ENCODE measurements around the gene DEXI. TPM values are rescaled to one million over a fixed set of nuclear protein-coding genes. Genes with fewer than 3 reads are reported as not detected.

Gene DEXI
- polyA plus RNA-seq, 3 donors = 4.9 to 10.8 (median 6.8) TPM

GRCh38 chr16:10972108-10972818 lies 30.0 kb upstream of the DEXI start:
- peaks cover 0 to 4% (median 1%) of the 10 kb centered on the region in 3 donors for H3K27me3 Mint-ChIP-seq (ENCODE audit: low read depth in 3 of 3)
- intact Hi-C loops (cut with micrococcal nuclease) = loop anchor here in 1 of 2 donors (5.0 kb wide), 1 partner anchor 285 kb away; the partner anchor contains the start of gene SOCS1
- no peak for TF ChIP-seq CTCF (IDR thresholded peaks at IDR 0.05)
- Histone ChIP-seq H3K36me3 (replicated peaks in 1 of 2; ENCODE audit: control insufficient read depth in 1 of 2, insufficient read depth in 2 of 2, low read length in 2 of 2) (peaks cover 48 to 80% of the 10 kb centered on the region in 2 donors), H3K4me3 (replicated peaks in 1 of 3; ENCODE audit: low read depth in 2 of 3, low read length in 3 of 3) (no peak overlapping the region), H2AFZ (ENCODE audit: insufficient read depth, low read depth, low read length, poor library complexity, severe bottlenecking) (no peak overlapping the region), H4K20me1 (ENCODE audit: insufficient read depth, low read length) (peaks cover 11% of the 10 kb centered on the region), H3K27me3 (ENCODE audit: control insufficient read depth in 2 of 2, insufficient read depth in 2 of 2, low read length in 2 of 2) (no peaks in the 10 kb centered on the region), H3K4me2 (replicated peaks; ENCODE audit: extremely low read depth, low read length, poor library complexity, severe bottlenecking) (no peak overlapping the region), H3K4me1 (ENCODE audit: control insufficient read depth in 1 of 2, insufficient read depth in 2 of 2, low read length in 2 of 2) (peaks cover 5 to 8% of the 10 kb centered on the region in 2 donors), H3K9me3 (replicated peaks in 1 of 2; ENCODE audit: control insufficient read depth in 1 of 2, insufficient read depth in 1 of 2, low read length in 2 of 2) (no peaks in the 10 kb centered on the region), H3K27ac (ENCODE audit: low read depth in 1 of 2, low read length in 2 of 2) (no peak overlapping the region), H3K79me2 (ENCODE audit: insufficient read depth, low read length) (no peaks in the 10 kb centered on the region), H3K9ac (ENCODE audit: insufficient read depth, low read length, poor library complexity, severe bottlenecking) (no peak overlapping the region)
- no peak for DNase-seq
- H3K36me3 Mint-ChIP-seq = peaks cover 55 to 76% of the 10 kb centered on the region in 2 donors
- H3K4me3 Mint-ChIP-seq = no peak overlapping the region
- WGBS (ENCODE audit: insufficient coverage) = 59% methylated on average over 3 of the region's 4 CpGs
- peaks cover 0 to 3% (median 0%) of the 10 kb centered on the region in 7 donors for H3K9me3 Mint-ChIP-seq
- H3K4me1 Mint-ChIP-seq = peaks cover 19% of the 10 kb centered on the region
- H3K27ac Mint-ChIP-seq = no peak overlapping the region

DNA sequence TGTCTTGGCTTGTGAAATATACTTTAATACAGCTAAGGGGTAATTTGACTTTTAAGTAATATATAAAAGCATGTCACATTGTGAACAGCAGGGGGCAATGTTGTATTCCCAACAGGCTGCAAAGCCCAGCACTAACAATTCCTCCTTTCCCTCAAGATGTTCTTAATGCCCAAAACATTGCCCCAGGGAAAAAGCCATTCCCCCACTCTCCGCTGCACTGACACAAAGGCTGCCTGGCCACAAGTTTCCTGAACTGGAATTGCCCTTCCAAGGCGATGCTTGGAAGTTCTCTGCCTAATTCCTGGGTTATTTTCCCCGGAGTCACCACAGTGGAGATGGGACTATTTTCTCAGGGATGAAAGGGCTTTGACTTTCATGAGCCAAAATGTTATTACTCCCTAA lies 29.3 kb upstream of the DEXI start:
- no peak overlapping the region for H3K27ac ChIP-seq (ENCODE audit: low read depth in 1 of 2, low read length in 2 of 2)
- no peaks in the 10 kb centered on the region for H3K79me2 ChIP-seq (ENCODE audit: insufficient read depth, low read length)
- peak; percentile 80 for TF ChIP-seq CTCF (IDR thresholded peaks at IDR 0.05)
- peaks cover 19% of the 10 kb centered on the region for H3K4me1 Mint-ChIP-seq
- no peaks in the 10 kb centered on the region for H3K9me3 ChIP-seq (replicated peaks in 1 of 2; ENCODE audit: control insufficient read depth in 1 of 2, insufficient read depth in 1 of 2, low read length in 2 of 2)
- peaks cover 17% of the 10 kb centered on the region for H4K20me1 ChIP-seq (ENCODE audit: insufficient read depth, low read length)
- no peak overlapping the region for H2AFZ ChIP-seq (ENCODE audit: insufficient read depth, low read depth, low read length, poor library complexity, severe bottlenecking)
- DNase-seq = peak; percentile 35 to 55 (median 47)
- peaks cover 55 to 75% of the 10 kb centered on the region in 2 donors for H3K36me3 Mint-ChIP-seq
- no peak overlapping the region for H3K9ac ChIP-seq (ENCODE audit: insufficient read depth, low read length, poor library complexity, severe bottlenecking)
- no peak overlapping the region for H3K4me3 Mint-ChIP-seq
- no peak overlapping the region for H3K4me3 ChIP-seq (replicated peaks in 1 of 3; ENCODE audit: low read depth in 2 of 3, low read length in 3 of 3)
- H3K36me3 ChIP-seq (replicated peaks in 1 of 2; ENCODE audit: control insufficient read depth in 1 of 2, insufficient read depth in 2 of 2, low read length in 2 of 2) = peaks cover 45 to 80% of the 10 kb centered on the region in 2 donors
- no peak overlapping the region for H3K4me2 ChIP-seq (replicated peaks; ENCODE audit: extremely low read depth, low read length, poor library complexity, severe bottlenecking)
- H3K9me3 Mint-ChIP-seq = peaks cover 0 to 3% (median 0%) of the 10 kb centered on the region in 7 donors
- peaks cover 0 to 4% (median 0%) of the 10 kb centered on the region in 3 donors for H3K27me3 Mint-ChIP-seq (ENCODE audit: low read depth in 3 of 3)
- H3K27me3 ChIP-seq (ENCODE audit: control insufficient read depth in 2 of 2, insufficient read depth in 2 of 2, low read length in 2 of 2) = no peaks in the 10 kb centered on the region
- no peak overlapping the region for H3K27ac Mint-ChIP-seq
- H3K4me1 ChIP-seq (ENCODE audit: control insufficient read depth in 1 of 2, insufficient read depth in 2 of 2, low read length in 2 of 2) = peaks cover 5 to 8% of the 10 kb centered on the region in 2 donors
- 80% methylated on average over 1 of the region's 3 CpGs for whole genome bisulfite sequencing (ENCODE audit: insufficient coverage)
- intact Hi-C loops (cut with micrococcal nuclease) = loop anchor here in 1 of 2 donors (5.0 kb wide), 1 partner anchor 286 kb away; the partner anchor contains the start of gene SOCS1

Data from CD14-positive monocyte (primary cell).